Stimulated activated CD4-positive, alpha-beta T cell treated with anti-CD3 and anti-CD28 coated beads, Interleukin-1b, Interleukin-23, amount 100 ng/mL, for 1 hour (primary cell): ENCODE data around the gene RALGPS1.

Experiments used
- DNase-seq, 2 donors: peaks; one replicate each; pipeline ENCODE4 v3.0.0-alpha.2; 2020; ENCODE audit warnings: low read depth in 2 of 2

The RALGPS1 gene

DNA sequence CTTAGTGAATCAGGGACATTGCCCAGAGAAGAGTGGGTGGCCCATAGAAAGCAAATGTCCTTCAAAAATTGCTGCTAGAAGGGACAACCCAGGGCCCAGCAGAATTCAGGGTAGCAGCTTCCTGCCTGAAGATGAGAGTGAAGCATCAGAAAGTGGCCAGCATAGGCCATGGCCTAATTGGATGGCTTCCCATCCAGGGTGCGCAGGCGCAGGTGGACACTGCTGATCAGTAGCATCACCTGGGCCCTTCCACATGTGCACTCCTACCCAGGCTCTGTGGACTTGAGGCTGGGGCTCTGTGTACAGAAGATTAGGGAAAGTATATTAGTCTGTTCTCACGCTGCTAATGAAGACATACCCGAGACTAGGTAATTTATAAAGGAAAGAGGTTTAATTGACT, 291.4 kb downstream of the RALGPS1 start:
- no peak for DNase-seq

- no peak for DNase-seq
Measured at GRCh38 chr9:127206666-127207065, 292.1 kb downstream of the RALGPS1 start.

GRCh38 chr9:127207734-127208410, 293.3 kb downstream of the RALGPS1 start:
- no peak for DNase-seq

DNA sequence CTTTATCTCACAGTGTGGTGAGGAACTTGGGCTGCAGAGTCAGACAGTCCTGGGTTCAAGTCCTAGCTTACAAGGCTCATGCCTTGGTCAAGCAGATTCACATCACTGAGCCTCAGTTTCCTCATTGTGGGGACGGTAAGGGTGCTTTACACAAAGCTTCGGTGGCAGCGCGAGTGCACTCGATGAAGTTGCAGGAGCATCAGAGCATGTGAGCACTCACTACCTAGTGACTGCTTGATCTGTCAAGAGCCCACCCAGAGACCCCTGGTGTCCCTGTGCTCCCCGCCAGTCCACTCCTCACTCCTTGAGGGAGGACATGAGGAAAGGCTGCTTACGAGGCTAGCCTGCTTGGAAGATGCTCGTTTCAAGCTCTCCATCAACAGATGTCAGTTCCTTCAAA, 293.8 kb downstream of the RALGPS1 start:
- no peak for DNase-seq

- DNase-seq, result no peak
Measured at GRCh38 chr9:127209220-127209619, 294.6 kb downstream of the RALGPS1 start.

DNA sequence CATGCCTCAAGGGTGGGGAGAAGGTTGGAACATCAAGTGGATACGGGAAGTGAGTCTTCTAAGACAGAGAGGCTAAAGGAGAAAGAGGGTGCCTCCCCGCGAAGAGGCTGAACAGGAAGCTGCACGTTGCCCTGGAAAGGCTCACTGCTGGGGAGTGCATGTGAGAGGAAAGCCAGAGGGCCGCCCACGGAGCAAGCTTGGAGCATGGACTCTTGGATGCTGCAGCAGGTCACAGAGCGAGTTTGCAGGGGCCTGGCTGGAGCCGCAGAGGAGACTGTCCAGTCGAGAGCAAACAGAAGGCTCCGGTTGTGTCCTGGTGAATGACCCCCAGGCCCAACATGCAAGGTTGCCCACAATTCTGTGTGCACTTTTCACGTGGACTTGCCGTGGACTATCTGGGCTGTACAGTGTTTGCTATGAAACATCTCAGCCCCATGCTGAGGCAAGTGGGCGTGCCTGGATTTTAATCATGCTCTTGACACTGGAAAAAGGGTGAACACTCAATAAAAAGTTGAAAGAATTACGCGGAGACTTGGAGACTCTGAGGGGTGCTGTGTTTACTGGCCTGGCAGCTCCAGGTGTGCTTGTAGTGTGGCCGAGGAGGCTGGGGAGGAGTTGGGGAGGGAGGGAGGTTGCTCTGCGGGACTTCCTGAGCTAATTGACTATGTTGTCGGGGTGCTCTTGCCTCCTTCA, 295.5 kb downstream of the RALGPS1 start:
- no peak for DNase-seq

DNA sequence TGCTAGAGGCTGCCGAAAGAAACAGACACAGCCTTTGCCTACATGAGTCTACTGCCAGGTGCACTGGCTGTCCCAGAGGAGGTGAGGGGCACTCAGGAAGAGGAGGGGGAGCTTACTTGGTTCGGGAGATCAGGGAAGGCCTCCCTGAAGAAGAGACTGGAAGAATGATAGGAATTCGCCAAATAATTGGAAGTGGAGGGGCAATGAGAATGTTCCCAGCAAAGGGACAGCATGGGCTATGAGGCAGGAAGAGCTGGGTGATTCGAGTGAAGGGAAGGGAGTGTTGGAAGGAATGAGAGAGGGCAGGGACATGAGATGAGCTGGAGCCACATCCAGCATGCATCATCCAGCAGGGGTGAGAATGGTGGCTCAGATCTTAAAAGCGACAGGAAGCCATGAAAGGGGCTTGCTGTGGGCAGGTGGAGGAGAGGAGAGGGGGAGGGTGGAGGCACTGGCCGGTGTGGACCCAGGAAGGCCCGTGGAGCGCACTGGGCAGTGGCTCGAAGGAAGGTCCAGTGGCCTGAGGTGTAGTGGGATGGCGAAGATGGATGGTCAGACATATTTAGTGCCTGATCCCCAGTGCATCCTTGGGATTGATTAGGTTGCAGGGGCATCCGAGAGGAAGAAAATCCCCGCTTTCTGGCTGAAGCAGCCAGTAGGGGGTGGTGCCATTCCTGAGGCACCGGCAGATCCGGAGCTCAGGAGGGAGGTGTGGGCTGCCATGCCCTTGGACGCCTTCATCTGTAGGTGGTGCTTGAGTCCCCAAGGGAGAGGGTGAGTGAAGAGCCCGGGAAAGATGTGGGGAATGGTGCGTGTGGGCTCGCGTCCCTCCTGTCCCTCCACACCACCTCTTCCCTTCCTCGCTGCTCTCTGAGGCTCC, 296.5 kb downstream of the RALGPS1 start:
- DNase-seq, result no peak

DNA sequence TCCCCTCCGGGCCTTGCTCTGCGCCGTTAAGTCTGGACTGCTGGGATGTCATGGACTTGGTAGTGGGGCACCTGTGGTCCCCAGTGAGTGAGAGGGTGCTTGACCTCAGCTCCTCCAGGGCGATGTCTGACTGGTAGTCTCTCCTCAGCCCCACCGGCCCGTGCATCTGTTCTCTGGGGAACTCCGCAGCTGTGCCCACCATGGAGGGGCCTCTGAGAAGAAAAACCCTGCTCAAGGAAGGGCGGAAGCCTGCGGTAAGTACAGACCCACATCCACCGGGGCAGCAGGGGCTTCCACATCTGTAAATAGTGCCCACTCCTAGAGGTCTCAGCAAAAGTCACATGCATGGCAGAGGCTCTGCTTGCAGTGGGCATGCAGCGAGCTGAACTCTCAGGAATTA, 297.4 kb downstream of the RALGPS1 start:
- no peak for DNase-seq

GRCh38 chr9:127212453-127212852, 297.9 kb downstream of the RALGPS1 start:
- DNase-seq, result no peak

DNA sequence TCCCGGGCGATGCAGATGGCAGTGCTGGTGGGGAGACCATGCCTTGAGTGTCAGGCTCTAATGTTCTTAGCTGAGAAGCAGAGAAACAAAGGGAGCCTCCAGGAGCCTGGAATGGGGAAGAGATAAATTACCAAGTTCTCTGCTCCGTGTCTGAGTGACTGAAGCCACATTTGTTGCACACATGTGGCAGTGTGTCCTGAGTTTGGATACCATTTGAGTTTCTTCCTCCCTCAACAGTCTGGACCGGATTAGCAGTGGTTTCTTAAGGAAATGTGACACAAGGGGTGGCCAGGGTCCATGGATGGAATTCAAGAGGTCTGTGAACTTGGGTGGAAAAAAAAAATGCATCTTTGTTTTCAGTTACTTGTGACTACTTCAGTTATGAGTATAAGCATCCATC, 299.3 kb downstream of the RALGPS1 start:
- no peak for DNase-seq

GRCh38 chr9:127214421-127215267, 300.1 kb downstream of the RALGPS1 start:
- peak in 1 of 2 donors; percentile 35 for DNase-seq

GRCh38 chr9:127215268-127216209, 301.0 kb downstream of the RALGPS1 start:
- DNase-seq, result no peak

DNA sequence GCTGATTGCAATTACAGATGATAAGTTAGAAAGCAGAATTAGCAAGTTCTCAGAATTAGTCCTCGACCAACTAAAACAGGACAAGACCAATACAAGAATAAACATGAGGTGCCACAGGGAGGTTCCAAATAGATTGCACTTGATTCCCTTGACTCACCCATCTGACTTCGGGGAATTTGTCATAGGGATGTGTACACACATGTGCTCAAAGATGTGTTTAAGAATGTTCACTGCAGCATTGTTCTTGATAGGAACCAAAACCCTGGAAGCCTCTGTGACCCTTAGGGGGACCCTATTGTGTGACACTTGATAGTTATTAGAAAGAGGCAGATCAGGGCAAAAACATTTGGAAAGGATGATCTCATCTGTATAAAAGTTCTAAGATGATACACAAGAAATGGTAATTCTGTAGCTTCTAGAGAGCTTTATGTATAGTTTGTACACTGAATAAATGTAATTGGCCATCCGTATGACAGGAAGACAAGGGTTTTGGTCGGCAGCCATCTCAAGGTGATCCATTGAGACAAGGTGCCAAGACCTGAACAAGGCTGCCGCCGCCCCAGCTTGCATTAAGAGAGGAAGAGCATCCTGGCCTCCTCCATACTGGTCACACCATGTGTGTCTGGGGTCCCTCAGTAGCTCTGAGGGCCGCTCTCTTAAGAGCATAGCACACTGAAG, 301.8 kb downstream of the RALGPS1 start:
- DNase-seq, result no peak

GRCh38 chr9:127216888-127217217, 302.3 kb downstream of the RALGPS1 start:
- no peak for DNase-seq

- DNase-seq, result no peak
Measured at GRCh38 chr9:127218818-127219217, 304.2 kb downstream of the RALGPS1 start.

- no peak for DNase-seq
Measured at GRCh38 chr9:127219520-127219919, 304.9 kb downstream of the RALGPS1 start.

GRCh38 chr9:127221695-127222094, 307.1 kb downstream of the RALGPS1 start:
- DNase-seq, result no peak

DNA sequence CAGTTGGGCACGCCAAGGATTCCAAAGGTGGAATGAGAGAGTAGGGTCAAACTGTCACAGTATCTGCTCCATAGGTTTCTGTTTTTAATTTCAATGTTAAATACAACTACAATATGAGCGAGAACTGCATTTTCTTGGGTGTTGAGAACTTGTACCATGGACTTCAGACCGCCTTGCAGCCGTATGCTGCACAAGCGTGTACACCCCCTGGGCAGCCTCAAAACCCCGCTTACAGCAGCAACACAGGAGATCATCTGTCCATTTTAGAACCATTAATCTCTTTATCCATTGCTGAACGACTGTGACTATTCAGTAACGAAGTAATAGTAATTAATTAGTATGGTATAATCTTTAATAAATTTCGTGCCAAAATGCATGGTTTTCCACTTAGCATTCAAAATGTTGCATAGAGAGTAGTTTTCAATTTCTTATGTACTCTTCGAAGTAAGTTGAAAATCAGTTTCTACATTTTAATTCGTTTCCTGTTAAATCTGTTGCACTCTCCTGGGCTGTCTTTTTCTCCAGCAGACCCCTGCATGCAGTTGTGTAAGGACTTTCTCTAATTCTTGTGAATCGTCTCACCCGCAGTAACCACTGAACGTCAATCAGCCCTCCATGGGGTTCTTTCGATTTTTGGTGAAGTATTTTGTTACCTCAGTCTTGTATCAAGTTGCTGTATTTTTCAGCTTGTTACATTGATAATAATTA, 308.0 kb downstream of the RALGPS1 start:
- no peak for DNase-seq

DNA sequence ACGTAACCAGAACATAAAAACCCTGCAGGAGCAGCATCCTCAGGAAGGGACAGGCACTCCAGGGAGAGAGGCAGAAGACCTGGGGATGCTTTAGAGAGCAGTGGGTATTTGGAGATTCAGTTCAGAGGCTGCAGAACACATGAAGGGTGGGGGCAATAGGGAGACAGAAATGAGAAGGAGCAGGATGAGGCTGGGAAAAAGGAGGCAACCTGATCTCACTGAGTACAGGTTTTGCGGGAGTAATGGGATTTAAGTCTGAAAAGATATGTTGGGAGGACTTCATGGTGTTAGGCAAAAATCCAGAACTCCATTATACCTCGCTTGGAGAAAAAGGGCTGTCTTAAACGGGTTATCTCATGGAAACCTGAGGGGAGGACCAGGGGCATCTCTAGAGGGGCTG, 308.7 kb downstream of the RALGPS1 start:
- DNase-seq, result no peak

GRCh38 chr9:127223810-127224177, 309.2 kb downstream of the RALGPS1 start:
- no peak for DNase-seq
